T-helper 9 cell (primary cell): ENCODE results near the gene ERICH2.
A peak's percentile ranks its signal among the peaks of the same experiment; 100 is the strongest.

Experiments
- DNase-seq: peaks from one replicate; pipeline ENCODE4 v3.0.0-alpha.2; 2020

ERICH2 gene

GRCh38 chr2:170764880-170765261 is 5.3 kb upstream of the ERICH2 start:
- no peak for DNase-seq

- no peak for DNase-seq
Observed at GRCh38 chr2:170766693-170767092, 3.5 kb upstream of the ERICH2 start.

GRCh38 chr2:170770606-170771420 is 635 bp downstream of the ERICH2 start:
- peak; percentile 52 for DNase-seq

GRCh38 chr2:170771421-170771937 is 1.3 kb downstream of the ERICH2 start:
- no peak for DNase-seq

GRCh38 chr2:170772295-170772694 is 2.1 kb downstream of the ERICH2 start:
- DNase-seq: no peak

GRCh38 chr2:170774074-170774473 is 3.9 kb downstream of the ERICH2 start:
- DNase-seq: no peak

- no peak for DNase-seq
Observed at GRCh38 chr2:170778900-170779299, 8.7 kb downstream of the ERICH2 start.

GRCh38 chr2:170779304-170779703 is 9.1 kb downstream of the ERICH2 start:
- DNase-seq: no peak

- no peak for DNase-seq
Observed at GRCh38 chr2:170782673-170783072, 12.5 kb downstream of the ERICH2 start.

GRCh38 chr2:170783549-170783948 is 13.4 kb downstream of the ERICH2 start:
- DNase-seq: no peak

- no peak for DNase-seq
Observed at GRCh38 chr2:170798996-170799395, 28.8 kb downstream of the ERICH2 start.

- no peak for DNase-seq
Observed at GRCh38 chr2:170806548-170806947, 36.4 kb downstream of the ERICH2 start.

GRCh38 chr2:170812710-170813600 is 42.8 kb downstream of the ERICH2 start:
- no peak for DNase-seq

- no peak for DNase-seq
Observed at GRCh38 chr2:170813611-170814532, 43.7 kb downstream of the ERICH2 start.

GRCh38 chr2:170814533-170815230 is 44.5 kb downstream of the ERICH2 start:
- DNase-seq: no peak

GRCh38 chr2:170815311-170815710 is 45.1 kb downstream of the ERICH2 start:
- no peak for DNase-seq

- peak; percentile 47 for DNase-seq
Observed at GRCh38 chr2:170815746-170816503, 45.7 kb downstream of the ERICH2 start.

GRCh38 chr2:170816504-170817092 is 46.4 kb downstream of the ERICH2 start, which contains the start of gene GAD1:
GAD1 (plus strand) TSS chr2:170816887; CDS start chr2:170818592, 1,705 bp downstream.
- no peak for DNase-seq

- no peak for DNase-seq
Observed at GRCh38 chr2:170817093-170818035, 47.2 kb downstream of the ERICH2 start.
